Stimulated activated naive B cell treated with anti-CD40 and anti-IgM and Interleukin-4, amounts not matched to agents 10 μg/mL and 1 μg/mL and 100 μg/mL, for 72 hours (primary cell): Measurements from ENCODE around the gene CBX1.
"Not testable (repeated sequence)": the region's sequence is repeated elsewhere in the genome, so short reads cannot be mapped to it uniquely, and the experiment has no call there.

ENCODE experiments used
- ATAC-seq, 2 donors: fragments of 150-1000 bp; cut with Tn5 transposase; replicated peaks; 2 replicates each; pipeline ENCODE4 v1.10.0; 2021; ENCODE audit warnings: moderate library complexity in 1 of 2
- DNase-seq: peaks from one replicate; pipeline ENCODE4 v3.0.0; 2021
- H3K27ac Mint-ChIP-seq: one replicate; pipeline ENCODE4 v1.8.0; 2022; ENCODE audit warnings: mild to moderate bottlenecking, mixed read lengths
- H3K27me3 Mint-ChIP-seq, 2 donors: one replicate each; pipeline ENCODE4 v1.8.0; 2022; ENCODE audit warnings: mixed read lengths in 2 of 2
- H3K36me3 Mint-ChIP-seq, 2 donors: one replicate each; pipeline ENCODE4 v1.8.0; 2022; ENCODE audit warnings: mixed read lengths in 2 of 2, mild to moderate bottlenecking in 1 of 2
- H3K4me1 Mint-ChIP-seq, 2 donors: one replicate each; pipeline ENCODE4 v1.8.0; 2022; ENCODE audit warnings: mixed read lengths in 2 of 2, mild to moderate bottlenecking in 1 of 2
- H3K4me3 Mint-ChIP-seq, 2 donors: one replicate each; pipeline ENCODE4 v1.8.0; 2022; ENCODE audit warnings: mild to moderate bottlenecking in 2 of 2, mixed read lengths in 2 of 2, moderate library complexity in 1 of 2
- H3K9me3 Mint-ChIP-seq, 2 donors: one replicate each; pipeline ENCODE4 v1.8.0; 2022; ENCODE audit warnings: mixed read lengths in 2 of 2, mild to moderate bottlenecking in 1 of 2

Gene CBX1

GRCh38 chr17:48047741-48048383 lies 53.4 kb downstream of the CBX1 start, which contains the start of gene NFE2L1:
TSS of gene NFE2L1 (plus strand) at chr17:48048359. CDS start at chr17:48051119, 2,760 bp downstream.
- ATAC-seq (peak; percentile 93 to 95), DNase-seq (peak; percentile 98)
- H3K4me1 Mint-ChIP-seq, result peaks cover 34 to 72% of the 10 kb centered on the region in 2 donors
- no peaks in the 10 kb centered on the region for H3K27me3 Mint-ChIP-seq
- H3K36me3 Mint-ChIP-seq, result peaks cover 21 to 44% of the 10 kb centered on the region in 2 donors
- peak within 1 kb of the TSS; percentile 86 to 94 for H3K4me3 Mint-ChIP-seq
- peak within 1 kb of the TSS; percentile 99 for H3K27ac Mint-ChIP-seq
- no peaks in the 10 kb centered on the region for H3K9me3 Mint-ChIP-seq

DNA sequence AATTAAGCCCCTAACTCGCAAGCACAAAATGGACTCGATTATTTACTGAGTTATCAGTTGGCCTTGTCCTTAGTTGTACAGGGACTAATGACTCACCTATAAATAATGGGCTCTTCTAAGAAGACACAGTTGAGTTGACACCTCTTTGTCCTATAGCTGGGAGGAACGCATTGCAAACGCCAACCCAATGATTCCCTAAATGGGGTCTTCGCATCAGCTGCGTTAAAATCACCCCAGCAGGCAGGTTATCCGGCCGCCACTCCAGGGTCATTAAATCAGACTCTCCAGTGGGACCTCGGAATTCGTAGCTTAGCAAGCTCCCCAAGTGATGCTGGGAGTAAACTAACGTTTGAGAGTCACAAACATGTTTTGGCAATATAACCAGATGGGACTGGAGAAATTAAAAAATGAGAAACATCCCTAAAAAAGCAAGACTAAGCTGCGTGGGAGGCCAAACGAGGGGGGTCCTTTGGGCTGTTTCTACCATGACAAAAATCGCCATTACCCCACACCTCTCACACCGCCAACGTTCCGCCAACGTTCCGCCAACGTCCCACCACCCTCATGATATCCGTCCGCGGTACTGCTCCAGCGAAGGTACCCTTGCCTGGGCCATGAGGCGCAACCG lies 54.1 kb downstream of the CBX1 start:
- Mint-ChIP-seq H3K4me1 (peaks cover 28 to 67% of the 10 kb centered on the region in 2 donors), H3K4me3 (peak overlapping the region; percentile 86 to 94), H3K27me3 (no peaks in the 10 kb centered on the region), H3K27ac (peak overlapping the region; percentile 99), H3K36me3 (peaks cover 20 to 39% of the 10 kb centered on the region in 2 donors), H3K9me3 (no peaks in the 10 kb centered on the region)
- ATAC-seq (no peak), DNase-seq (no peak)

- no peak for DNase-seq
- Mint-ChIP-seq H3K4me1 (peaks cover 21 to 62% of the 10 kb centered on the region in 2 donors), H3K27me3 (no peaks in the 10 kb centered on the region), H3K27ac (peak overlapping the region; percentile 76), H3K4me3 (peak overlapping the region; percentile 86 to 94), H3K9me3 (no peaks in the 10 kb centered on the region), H3K36me3 (peaks cover 14 to 31% of the 10 kb centered on the region in 2 donors)
- ATAC-seq, result no peak
Observed at GRCh38 chr17:48046296-48046695, 55.0 kb downstream of the CBX1 start.

- Mint-ChIP-seq H3K27me3 (no peaks in the 10 kb centered on the region), H3K4me3 (no peak overlapping the region), H3K9me3 (no peaks in the 10 kb centered on the region), H3K27ac (peak overlapping the region; percentile 69), H3K36me3 (peaks cover 9 to 22% of the 10 kb centered on the region in 2 donors), H3K4me1 (peaks cover 16 to 57% of the 10 kb centered on the region in 2 donors)
- ATAC-seq (no peak), DNase-seq (no peak)
Observed at GRCh38 chr17:48045316-48046001, 55.8 kb downstream of the CBX1 start.

- no peak overlapping the region for H3K4me3 Mint-ChIP-seq
- ATAC-seq, result no peak
- H3K27me3 Mint-ChIP-seq, result no peaks in the 10 kb centered on the region
- H3K27ac Mint-ChIP-seq, result no peak overlapping the region
- no peak for DNase-seq
- H3K36me3 Mint-ChIP-seq, result peaks cover 7 to 17% of the 10 kb centered on the region in 2 donors
- peaks cover 12 to 51% of the 10 kb centered on the region in 2 donors for H3K4me1 Mint-ChIP-seq
- H3K9me3 Mint-ChIP-seq, result no peaks in the 10 kb centered on the region
Observed at GRCh38 chr17:48044851-48045250, 56.4 kb downstream of the CBX1 start.

- Mint-ChIP-seq H3K27me3 (peaks cover 2 to 12% of the 10 kb centered on the region in 2 donors), H3K36me3 (peaks cover 7 to 12% of the 10 kb centered on the region in 2 donors), H3K4me1 (peaks cover 15 to 59% of the 10 kb centered on the region in 2 donors), H3K9me3 (no peaks in the 10 kb centered on the region), H3K4me3 (no peak overlapping the region), H3K27ac (peak overlapping the region; percentile 75)
- DNase-seq (no peak), ATAC-seq (no peak)
Observed at GRCh38 chr17:48043176-48043575, 58.1 kb downstream of the CBX1 start.

DNA sequence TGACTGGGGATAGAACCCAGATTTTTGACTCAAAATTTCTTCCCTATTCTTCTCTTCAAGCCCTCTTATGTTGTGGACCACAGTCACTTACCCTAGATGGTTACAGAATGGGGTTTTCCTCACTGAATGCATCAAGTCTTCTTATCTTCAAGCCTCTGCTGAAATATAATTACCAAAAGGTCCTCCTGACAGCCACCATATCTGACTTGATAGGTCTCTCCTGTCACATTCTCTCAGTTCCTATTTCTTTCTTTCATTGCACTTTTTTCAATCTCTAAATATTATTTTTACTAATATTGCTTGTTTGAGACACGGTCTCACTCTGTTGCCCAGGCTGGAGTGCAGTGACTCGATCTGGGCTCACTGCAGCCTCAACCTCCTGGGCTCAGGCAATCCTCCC lies 62.6 kb downstream of the CBX1 start:
- Mint-ChIP-seq H3K27me3 (peaks cover 7 to 24% of the 10 kb centered on the region in 2 donors), H3K36me3 (no peaks in the 10 kb centered on the region), H3K9me3 (no peaks in the 10 kb centered on the region), H3K4me1 (peaks cover 13 to 50% of the 10 kb centered on the region in 2 donors), H3K4me3 (peak overlapping the region; percentile 85 to 92), H3K27ac (no peak overlapping the region)
- DNase-seq (no peak), ATAC-seq (peak; percentile 40 to 53)

GRCh38 chr17:48037838-48038323 lies 63.4 kb downstream of the CBX1 start:
- DNase-seq (no peak), ATAC-seq (peak; percentile 6 to 10)

GRCh38 chr17:48037036-48037837 lies 64.0 kb downstream of the CBX1 start, which contains the start of gene COPZ2:
TSS of gene COPZ2 (minus strand) at chr17:48037797. CDS start at chr17:48037777, 20 bp downstream.
- peak within 1 kb of the TSS; percentile 73 for H3K27ac Mint-ChIP-seq
- H3K27me3 Mint-ChIP-seq, result peaks cover 21 to 38% of the 10 kb centered on the region in 2 donors
- H3K9me3 Mint-ChIP-seq, result no peaks in the 10 kb centered on the region
- DNase-seq (no peak), ATAC-seq (peak; percentile 85 to 87)
- peaks cover 13 to 41% of the 10 kb centered on the region in 2 donors for H3K4me1 Mint-ChIP-seq
- H3K36me3 Mint-ChIP-seq, result no peaks in the 10 kb centered on the region
- H3K4me3 Mint-ChIP-seq, result peak within 1 kb of the TSS; percentile 85 to 92

More at GRCh38 chr17:48037838-48038323, 63.4 kb downstream of the CBX1 start:
- peak overlapping the region; percentile 85 to 92 for H3K4me3 Mint-ChIP-seq
- peak overlapping the region; percentile 73 for H3K27ac Mint-ChIP-seq
- peaks cover 13 to 42% of the 10 kb centered on the region in 2 donors for H3K4me1 Mint-ChIP-seq
- H3K9me3 Mint-ChIP-seq, result no peaks in the 10 kb centered on the region
- peaks cover 15 to 32% of the 10 kb centered on the region in 2 donors for H3K27me3 Mint-ChIP-seq
- H3K36me3 Mint-ChIP-seq, result no peaks in the 10 kb centered on the region

GRCh38 chr17:48036693-48037035 lies 64.6 kb downstream of the CBX1 start:
- ATAC-seq, result no peak
- no peak overlapping the region for H3K27ac Mint-ChIP-seq
- H3K27me3 Mint-ChIP-seq, result peaks cover 26 to 44% of the 10 kb centered on the region in 2 donors

DNA sequence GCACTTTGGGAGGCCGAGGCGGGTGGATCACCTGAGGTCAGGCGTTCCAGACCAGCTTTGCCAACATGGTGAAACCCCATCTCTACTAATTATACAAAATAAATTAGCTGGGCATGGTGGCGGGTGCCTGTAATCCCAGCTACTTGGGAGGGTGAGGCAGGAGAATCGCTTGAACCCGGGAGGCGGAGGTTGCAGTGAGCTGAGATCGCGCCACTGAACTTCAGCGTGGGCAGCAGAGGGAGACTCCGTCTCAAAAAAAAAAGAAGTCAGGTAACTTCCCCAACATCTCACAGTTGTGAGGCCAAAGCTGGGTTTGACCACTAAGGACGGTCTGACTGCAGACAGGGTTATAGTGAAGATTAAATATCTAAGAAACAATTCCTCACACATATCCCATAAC lies 66.5 kb downstream of the CBX1 start:
- H3K4me1 Mint-ChIP-seq, result peaks cover 13 to 33% of the 10 kb centered on the region in 2 donors
- not testable (repeated sequence) for H3K36me3 Mint-ChIP-seq, H3K4me3 Mint-ChIP-seq, H3K27ac Mint-ChIP-seq, DNase-seq, ATAC-seq, H3K9me3 Mint-ChIP-seq
- peaks cover 41 to 62% of the 10 kb centered on the region in 2 donors for H3K27me3 Mint-ChIP-seq

More at GRCh38 chr17:48036693-48037035, 64.6 kb downstream of the CBX1 start:
- peak overlapping the region; percentile 77 to 85 for H3K4me3 Mint-ChIP-seq
- H3K9me3 Mint-ChIP-seq, result no peaks in the 10 kb centered on the region
- H3K4me1 Mint-ChIP-seq, result peaks cover 13 to 40% of the 10 kb centered on the region in 2 donors
- no peaks in the 10 kb centered on the region for H3K36me3 Mint-ChIP-seq
- DNase-seq, result no peak

GRCh38 chr17:48031966-48032365 lies 69.3 kb downstream of the CBX1 start:
- H3K27me3 Mint-ChIP-seq, result peaks cover 50 to 61% of the 10 kb centered on the region in 2 donors
- ATAC-seq (no peak), DNase-seq (no peak)
- H3K27ac Mint-ChIP-seq, result no peak overlapping the region
- H3K4me3 Mint-ChIP-seq, result no peak overlapping the region
- no peaks in the 10 kb centered on the region for H3K9me3 Mint-ChIP-seq
- H3K36me3 Mint-ChIP-seq, result no peaks in the 10 kb centered on the region
- H3K4me1 Mint-ChIP-seq, result peaks cover 6 to 10% of the 10 kb centered on the region in 2 donors

GRCh38 chr17:48030531-48030930 lies 70.7 kb downstream of the CBX1 start:
- DNase-seq, result no peak
- no peak overlapping the region for H3K27ac Mint-ChIP-seq
- no peaks in the 10 kb centered on the region for H3K36me3 Mint-ChIP-seq
- H3K4me3 Mint-ChIP-seq, result no peak overlapping the region
- no peak for ATAC-seq
- H3K9me3 Mint-ChIP-seq, result no peaks in the 10 kb centered on the region
- H3K4me1 Mint-ChIP-seq, result peaks cover 10 to 16% of the 10 kb centered on the region in 2 donors
- H3K27me3 Mint-ChIP-seq, result peaks cover 50 to 57% of the 10 kb centered on the region in 2 donors
